Femur (tissue), 1 donor: ENCODE results near the gene FOXE3.

Source experiments
- DNase-seq: peaks from one replicate; pipeline ENCODE4 v3.0.0-alpha.2; 2017

FOXE3 gene

GRCh38 chr1:47415728-47416318, at the start of gene FOXE3:
Gene FOXE3, plus strand, starts transcription at chr1:47416285. Its CDS starts 31 bp downstream, at chr1:47416316.
- no peak for DNase-seq

DNA sequence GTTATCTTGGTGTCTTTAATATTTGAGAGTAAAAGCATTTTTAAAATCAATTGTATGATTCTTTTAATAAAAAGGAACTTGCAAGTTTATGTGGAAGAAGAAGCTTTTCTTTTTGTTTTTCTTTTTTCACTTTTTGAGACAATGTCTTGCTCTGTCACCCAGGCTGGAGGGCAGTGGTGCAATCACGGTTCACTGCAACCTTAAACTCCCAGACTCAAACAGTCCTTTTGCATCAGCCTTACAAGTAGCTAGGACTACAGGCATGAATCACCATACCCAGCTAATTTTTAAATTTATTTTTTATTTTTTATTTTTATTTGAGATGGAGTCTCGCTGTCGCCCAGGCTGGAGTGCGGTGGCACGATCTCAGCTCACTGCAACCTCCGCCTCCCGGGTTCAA, 48.4 kb upstream of the FOXE3 start:
- DNase-seq, result no peak

DNA sequence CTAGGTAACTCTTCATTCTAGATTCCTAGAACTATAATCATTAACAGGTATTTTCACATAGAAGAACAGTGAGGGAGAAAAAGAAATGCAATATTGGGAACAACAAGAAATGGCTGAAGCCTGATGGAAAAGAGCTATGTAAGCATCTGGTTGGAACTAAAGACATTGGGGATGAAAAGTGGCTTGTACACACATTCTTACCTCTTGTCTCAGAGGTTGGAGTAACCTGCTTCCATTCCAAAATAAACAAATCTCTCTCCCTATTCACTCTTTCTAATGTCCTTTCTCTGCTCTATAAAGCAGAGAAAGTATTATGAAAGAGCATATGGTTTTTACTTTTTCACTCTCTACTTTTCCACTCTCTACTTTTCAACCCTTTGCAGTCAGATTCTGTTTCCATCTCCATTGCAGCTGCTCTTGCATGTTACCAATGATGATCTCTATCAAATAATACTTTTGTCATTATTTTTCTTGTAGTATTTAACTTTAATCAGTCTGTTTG, 45.0 kb upstream of the FOXE3 start:
- DNase-seq, result no peak

GRCh38 chr1:47374501-47374900, 41.6 kb upstream of the FOXE3 start:
- no peak for DNase-seq

DNA sequence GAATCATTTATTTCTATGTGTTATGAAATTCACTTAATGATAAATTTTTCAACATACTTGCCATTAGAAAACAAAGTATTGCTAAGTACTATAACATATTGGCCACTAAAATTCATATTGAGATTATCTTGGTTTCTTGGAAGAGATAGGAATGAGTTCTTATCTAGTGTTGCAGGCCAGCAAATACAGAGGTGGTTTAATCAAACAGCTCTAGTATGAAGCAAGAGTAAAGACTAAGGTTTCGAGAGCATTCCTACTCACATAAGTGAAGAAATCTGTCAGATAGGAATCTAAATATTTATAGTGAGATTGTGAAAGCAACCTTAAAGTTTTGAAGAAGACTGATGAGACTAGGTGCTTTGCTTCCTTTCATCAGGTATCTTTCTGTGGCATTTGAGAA, 37.9 kb upstream of the FOXE3 start:
- no peak for DNase-seq

GRCh38 chr1:47380699-47381098, 35.4 kb upstream of the FOXE3 start:
- DNase-seq, result no peak

DNA sequence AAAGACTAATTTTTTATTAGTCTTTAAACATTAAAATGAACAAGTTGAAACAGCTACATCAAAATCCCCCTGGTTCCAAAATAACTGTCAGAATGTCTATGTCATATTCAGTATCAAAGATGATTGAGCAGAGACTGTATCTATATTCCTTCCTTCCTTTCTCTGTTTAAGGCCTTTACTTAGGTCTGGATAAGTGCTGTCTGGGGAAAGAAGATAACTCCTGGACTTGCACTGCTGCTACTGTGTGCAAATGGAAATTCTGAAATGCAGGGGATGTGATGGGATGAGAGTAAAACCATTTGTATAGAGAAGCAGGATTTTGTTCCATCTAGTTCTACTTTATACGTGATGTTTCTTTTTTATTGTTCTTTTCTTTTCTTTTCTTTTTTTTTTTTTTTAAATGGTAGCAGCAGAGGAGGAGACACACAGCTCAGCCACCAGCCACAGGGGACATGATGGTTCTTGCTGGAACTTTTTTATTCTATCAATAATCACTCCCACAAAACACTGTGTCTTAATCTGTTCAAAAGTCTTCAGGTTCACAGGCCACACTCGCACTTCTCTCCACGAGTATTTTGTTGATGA, 33.6 kb upstream of the FOXE3 start:
- DNase-seq, result no peak

- no peak for DNase-seq
Observed at GRCh38 chr1:47384083-47384482, 32.0 kb upstream of the FOXE3 start.

GRCh38 chr1:47385020-47385419, 31.1 kb upstream of the FOXE3 start:
- DNase-seq, result no peak

GRCh38 chr1:47386268-47386667, 29.8 kb upstream of the FOXE3 start:
- DNase-seq, result no peak

GRCh38 chr1:47388030-47388890, 27.8 kb upstream of the FOXE3 start:
- peak; percentile 71 for DNase-seq

DNA sequence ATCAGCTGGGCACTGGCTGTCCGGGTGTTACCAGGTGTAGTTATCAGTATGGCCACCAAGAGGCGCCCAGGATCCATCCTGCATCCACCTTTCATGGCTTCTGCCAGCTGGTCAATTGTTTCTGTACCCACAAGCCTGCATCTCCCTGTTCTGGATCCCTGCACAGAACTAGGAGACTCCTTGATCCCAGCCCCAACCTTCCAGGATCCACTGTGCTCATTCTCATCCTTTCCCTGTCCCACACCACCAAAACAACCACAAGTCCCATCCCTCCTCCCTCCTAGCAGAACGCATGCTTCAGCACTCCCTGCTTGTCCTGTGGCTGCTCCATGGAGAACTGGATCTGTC, 27.2 kb upstream of the FOXE3 start:
- DNase-seq, result peak; percentile 76

DNA sequence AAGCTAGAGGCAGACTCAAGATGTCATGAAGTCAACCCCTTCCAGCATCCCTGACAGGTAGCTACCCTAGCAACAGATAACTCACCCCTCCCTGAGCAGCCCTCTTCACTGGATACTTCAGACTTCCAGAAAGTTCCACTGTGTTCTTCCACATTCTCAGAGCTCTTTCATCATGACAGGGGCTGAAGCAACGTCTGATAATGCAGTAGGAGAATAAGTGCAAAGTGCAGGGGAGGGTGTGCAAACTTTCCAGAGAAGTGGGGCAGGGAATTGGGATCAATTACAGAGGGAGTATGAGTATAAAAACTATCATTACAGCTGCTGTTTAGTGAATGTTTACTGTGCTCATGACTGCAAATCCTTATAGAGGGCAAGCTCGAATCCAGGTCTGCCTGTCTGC, 26.4 kb upstream of the FOXE3 start:
- no peak for DNase-seq

GRCh38 chr1:47390843-47391242, 25.2 kb upstream of the FOXE3 start:
- no peak for DNase-seq

- DNase-seq, result no peak
Observed at GRCh38 chr1:47393141-47393540, 22.9 kb upstream of the FOXE3 start.

- DNase-seq, result no peak
Observed at GRCh38 chr1:47395433-47395832, 20.7 kb upstream of the FOXE3 start.

DNA sequence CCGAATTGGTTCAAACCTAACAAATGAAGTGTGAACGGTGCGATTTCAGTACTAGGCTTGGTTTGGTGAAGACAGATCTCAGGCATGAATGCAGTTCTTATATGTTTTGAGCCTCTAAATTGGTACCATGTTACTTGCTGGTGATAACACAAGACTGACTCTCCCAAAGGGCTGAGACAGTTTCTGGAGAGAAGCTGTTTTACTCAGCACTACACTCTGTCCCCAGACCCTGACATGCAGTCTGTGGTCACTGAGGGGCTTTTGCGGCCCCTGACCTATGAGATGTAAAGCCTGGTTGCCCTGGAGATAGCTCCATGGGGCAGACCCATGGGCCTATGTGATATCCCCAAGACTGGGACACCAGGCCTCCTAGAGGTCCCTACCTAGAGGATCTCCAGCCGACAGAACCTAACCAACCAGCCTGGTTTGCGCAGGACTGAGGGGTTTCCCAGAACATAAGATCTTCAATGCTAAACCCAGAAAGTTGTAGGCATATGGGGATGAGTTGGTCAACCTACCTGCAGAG, 19.4 kb upstream of the FOXE3 start:
- DNase-seq, result no peak

- no peak for DNase-seq
Observed at GRCh38 chr1:47399138-47399845, 16.8 kb upstream of the FOXE3 start.

GRCh38 chr1:47399846-47400155, 16.3 kb upstream of the FOXE3 start:
- no peak for DNase-seq

DNA sequence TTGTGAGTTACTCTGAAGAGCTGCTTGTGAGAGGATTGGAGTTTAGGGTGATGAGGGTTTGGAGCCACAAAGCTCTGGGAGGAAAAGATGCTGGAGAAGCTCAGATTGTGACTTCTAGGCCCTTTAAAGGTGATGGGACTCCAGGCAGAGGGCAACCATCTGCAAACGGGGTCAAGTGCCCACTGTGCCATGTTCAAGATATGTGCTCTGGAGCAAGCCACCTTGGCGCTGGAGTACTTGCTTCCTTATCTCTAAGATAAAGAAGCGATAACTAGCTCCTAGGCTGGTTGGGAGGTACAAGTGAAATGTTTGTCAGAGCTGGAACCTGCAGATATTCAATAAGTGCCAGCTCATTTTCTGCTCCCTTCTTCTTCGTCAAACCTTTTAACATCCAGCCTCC, 14.3 kb upstream of the FOXE3 start:
- DNase-seq, result no peak

- DNase-seq, result no peak
Observed at GRCh38 chr1:47402591-47402990, 13.5 kb upstream of the FOXE3 start.

DNA sequence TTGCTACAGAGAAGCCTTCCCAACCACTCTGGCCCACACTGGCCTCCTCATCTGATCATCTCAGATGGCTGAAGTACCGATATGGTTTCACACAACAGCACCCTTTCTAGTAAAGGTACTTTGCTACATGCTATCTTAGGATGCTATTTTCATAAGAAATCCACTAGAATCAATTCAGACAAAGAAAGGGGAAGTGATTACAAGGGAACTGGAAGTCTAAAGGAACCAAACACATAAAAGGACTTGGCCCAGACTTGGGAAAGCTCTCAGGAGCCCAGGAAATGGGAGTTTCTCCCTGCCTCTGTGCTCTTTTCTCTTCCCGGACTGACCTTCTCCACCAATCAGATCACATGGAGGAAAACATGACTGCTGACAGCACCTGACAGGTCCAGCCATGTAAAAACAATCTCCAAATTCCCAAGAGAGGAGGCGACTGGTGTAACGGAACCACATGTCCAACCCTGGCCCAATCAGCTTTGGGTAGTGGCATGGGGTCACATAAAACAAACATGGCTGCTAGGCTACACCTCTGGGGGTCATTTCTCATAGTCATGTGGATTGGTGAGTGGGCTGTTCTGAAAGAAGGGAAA, 12.7 kb upstream of the FOXE3 start:
- no peak for DNase-seq

DNA sequence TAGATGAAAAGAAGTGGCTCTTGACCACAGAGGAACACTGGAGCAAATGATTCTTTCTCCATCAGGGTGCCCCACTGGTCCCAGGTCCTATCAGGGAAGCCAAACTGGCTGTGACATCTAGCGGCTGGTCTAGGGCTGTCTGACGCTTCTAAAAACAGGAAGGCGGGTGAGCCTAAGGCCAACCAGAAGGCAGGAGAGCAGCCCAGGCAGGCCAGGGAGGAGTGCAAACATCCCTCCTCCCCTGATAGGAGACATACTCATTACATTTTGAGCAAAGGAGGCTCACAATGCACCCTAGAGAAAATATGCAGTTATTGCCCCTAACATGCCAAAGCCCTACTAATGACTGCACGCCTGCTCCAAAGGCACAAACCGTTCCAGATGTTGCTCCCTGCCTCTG, 10.4 kb upstream of the FOXE3 start:
- no peak for DNase-seq
